GM10266 (cell line): Measurements from ENCODE around the gene RNU7-1.
A peak's percentile ranks its signal among the peaks of the same experiment; 100 is the strongest.

Experiments used
- DNase-seq: peaks from one replicate; pipeline ENCODE4 v3.0.0; 2012; ENCODE audit errors: extremely low spot score
- CTCF ChIP-seq: IDR thresholded peaks from 2 replicates; pipeline ENCODE4 v1.5.1; 2012; ENCODE audit warnings: mild to moderate bottlenecking, low read depth; ENCODE audit not compliant: control insufficient read depth, insufficient read depth; ENCODE audit errors: missing control alignments

The RNU7-1 gene

GRCh38 chr12:6961695-6962284 is 18.2 kb downstream of the RNU7-1 start:
- peak; percentile 39 for TF ChIP-seq CTCF
- DNase-seq: peak; percentile 53

- TF ChIP-seq CTCF: no peak
- DNase-seq: no peak
Measured at GRCh38 chr12:6962285-6963015, 18.8 kb downstream of the RNU7-1 start.

- no peak for TF ChIP-seq CTCF
- no peak for DNase-seq
Measured at GRCh38 chr12:6963016-6963731, 19.6 kb downstream of the RNU7-1 start.

GRCh38 chr12:6963791-6964413 is 20.3 kb downstream of the RNU7-1 start:
- no peak for DNase-seq
- TF ChIP-seq CTCF: no peak

- TF ChIP-seq CTCF: no peak
Measured at GRCh38 chr12:6964605-6965025, 21.0 kb downstream of the RNU7-1 start.

GRCh38 chr12:6965026-6965661 is 21.5 kb downstream of the RNU7-1 start:
- TF ChIP-seq CTCF: peak; percentile 97

More at GRCh38 chr12:6964605-6965025, 21.0 kb downstream of the RNU7-1 start:
- no peak for DNase-seq

More at GRCh38 chr12:6965026-6965661, 21.5 kb downstream of the RNU7-1 start:
- peak; percentile 83 for DNase-seq
